IMR-90 (cell line): Measurements from ENCODE around the gene ALOX15. TPM values are rescaled to one million over a fixed set of nuclear protein-coding genes. Genes with fewer than 3 reads are reported as not detected.

Experiments used
- ATAC-seq: fragments of 200-7000 bp; cut with Tn5 transposase; 2 replicates; pipeline ENCODE4 v1.9.1; 2020; ENCODE audit warnings: low read depth, mild to moderate bottlenecking, moderate library complexity
- BruUV-seq: library from RNA; stranded (reverse); fragments of 400-500 nt; replicated peaks from 2 replicates; lab custom pipeline; 2021; lab: Mats Ljungman, UMichigan
- CTCF ChIA-PET: fragments of 300-600 bp; formaldehyde crosslinking; extraction: SDS; loops from one replicate; lab custom pipeline; 2021; ENCODE audit warnings: antibody characterized with exemption; lab: Yijun Ruan, JAX
- POLR2A ChIA-PET: fragments of 300-600 bp; sonication (Branson Sonifier 250); formaldehyde crosslinking; loops from one replicate; lab custom pipeline; 2022; ENCODE audit warnings: antibody characterized with exemption; ENCODE audit not compliant: unreplicated experiment; lab: Charles Lee
- DNase-seq: peaks from one replicate; pipeline ENCODE4 v3.0.0; 2013
- H2AFZ ChIP-seq: replicated peaks from 2 replicates; pipeline ENCODE3; 2013; ENCODE audit warnings: low read length, mild to moderate bottlenecking; ENCODE audit not compliant: poor library complexity
- H2AK5ac ChIP-seq: 2 replicates; pipeline ENCODE4 v1.6.1; 2013; ENCODE audit warnings: low read depth, low read length, inconsistent platforms
- H2AK9ac ChIP-seq: replicated peaks from 2 replicates; pipeline ENCODE3; 2013; ENCODE audit warnings: mild to moderate bottlenecking, low read depth, low read length, moderate library complexity; ENCODE audit not compliant: poor library complexity
- H2BK120ac ChIP-seq: 2 replicates; pipeline ENCODE4 v1.6.1; 2013; ENCODE audit warnings: low read depth, low read length, inconsistent platforms
- H2BK15ac ChIP-seq: 3 replicates; pipeline ENCODE4 v1.6.1; 2013; ENCODE audit warnings: low read depth, low read length, inconsistent platforms
- H2BK20ac ChIP-seq: 2 replicates; pipeline ENCODE4 v1.6.1; 2013; ENCODE audit warnings: low read depth, mild to moderate bottlenecking, inconsistent platforms, low read length, moderate library complexity
- H2BK5ac ChIP-seq: 2 replicates; pipeline ENCODE4 v1.6.1; 2013; ENCODE audit warnings: mild to moderate bottlenecking, low read depth, low read length, inconsistent platforms; ENCODE audit not compliant: poor library complexity, severe bottlenecking
- H3K14ac ChIP-seq: replicated peaks from 2 replicates; pipeline ENCODE4 v1.6.1; 2013; ENCODE audit warnings: low read depth, low read length, inconsistent platforms
- H3K18ac ChIP-seq: 2 replicates; pipeline ENCODE4 v1.6.1; 2013; ENCODE audit warnings: low read depth, low read length, control low read depth
- H3K23ac ChIP-seq: 2 replicates; pipeline ENCODE4 v1.6.1; 2013; ENCODE audit warnings: low read depth, low read length, inconsistent platforms
- H3K27ac ChIP-seq: 2 replicates; pipeline ENCODE4 v1.5.1; 2013; ENCODE audit warnings: mild to moderate bottlenecking, control low read depth, low read length; ENCODE audit not compliant: insufficient read depth
- H3K27me3 ChIP-seq: 2 replicates; pipeline ENCODE4 v1.6.1; 2013; ENCODE audit warnings: low read length; ENCODE audit not compliant: control insufficient read depth, insufficient read depth
- H3K36me3 ChIP-seq: 2 replicates; pipeline ENCODE4 v1.6.1; 2013; ENCODE audit warnings: low read length, mixed read lengths; ENCODE audit not compliant: control insufficient read depth, insufficient read depth
- H3K4ac ChIP-seq: 2 replicates; pipeline ENCODE4 v1.6.1; 2013; ENCODE audit warnings: low read depth, low read length, inconsistent platforms
- H3K4me1 ChIP-seq: 2 replicates; pipeline ENCODE4 v1.6.1; 2013; ENCODE audit warnings: low read length, mixed read lengths; ENCODE audit not compliant: control insufficient read depth, insufficient read depth
- H3K4me2 ChIP-seq: 2 replicates; pipeline ENCODE4 v1.6.1; 2013; ENCODE audit warnings: low read depth, mild to moderate bottlenecking, control low read depth, low read length, moderate library complexity
- H3K4me3 ChIP-seq: 2 replicates; pipeline ENCODE4 v1.5.1; 2013; ENCODE audit warnings: low read depth, mild to moderate bottlenecking, control low read depth, low read length, moderate library complexity; ENCODE audit not compliant: insufficient read depth
- H3K56ac ChIP-seq: 2 replicates; pipeline ENCODE4 v1.6.1; 2013; ENCODE audit warnings: low read length, inconsistent platforms; ENCODE audit not compliant: insufficient read depth; ENCODE audit errors: extremely low read depth
- H3K79me1 ChIP-seq, 2 experiments: 2 replicates each; pipeline ENCODE4 v1.6.1; 2013; ENCODE audit warnings: low read length in 2 of 2, inconsistent platforms in 1 of 2, low read depth in 1 of 2
- H3K9ac ChIP-seq: 2 replicates; pipeline ENCODE4 v1.6.1; 2013; ENCODE audit warnings: low read depth, low read length, control low read depth
- H3K9me1 ChIP-seq: 2 replicates; pipeline ENCODE4 v1.6.1; 2013; ENCODE audit warnings: low read length, inconsistent platforms; ENCODE audit not compliant: insufficient read depth
- H3K9me3 ChIP-seq: 2 replicates; pipeline ENCODE4 v1.6.1; 2013; ENCODE audit warnings: low read length; ENCODE audit not compliant: control insufficient read depth, insufficient read depth
- H4K20me1 ChIP-seq: 2 replicates; pipeline ENCODE4 v1.6.1; 2013; ENCODE audit warnings: low read length, inconsistent platforms; ENCODE audit not compliant: insufficient read depth
- H4K5ac ChIP-seq: 2 replicates; pipeline ENCODE4 v1.6.1; 2013; ENCODE audit warnings: mild to moderate bottlenecking, low read depth, low read length, control low read depth
- H4K8ac ChIP-seq, 2 experiments: 2 replicates each; pipeline ENCODE4 v1.6.1; 2013; ENCODE audit warnings: low read depth in 2 of 2, low read length in 2 of 2, control low read depth in 1 of 2, inconsistent platforms in 1 of 2
- H4K91ac ChIP-seq: 2 replicates; pipeline ENCODE4 v1.6.1; 2013; ENCODE audit warnings: low read depth, low read length, inconsistent platforms; ENCODE audit not compliant: insufficient read depth
- CHD1 ChIP-seq: IDR thresholded peaks from 2 replicates; pipeline ENCODE4 v1.6.1; 2012; ENCODE audit warnings: low read depth, low read length, improper control_type of control experiment
- ELK1 ChIP-seq: fragments of 150-350 bp; IDR thresholded peaks from 2 replicates; pipeline ENCODE4 v1.6.1; 2016; ENCODE audit warnings: low read depth, mild to moderate bottlenecking, low read length, moderate library complexity, borderline replicate concordance
- MAFK ChIP-seq: IDR thresholded peaks from 2 replicates; pipeline ENCODE4 v1.6.1; 2012; ENCODE audit warnings: low read depth, low read length, improper control_type of control experiment
- MXI1 ChIP-seq: IDR thresholded peaks from 2 replicates; pipeline ENCODE4 v1.6.1; 2012; ENCODE audit warnings: low read depth, mild to moderate bottlenecking, low read length, moderate library complexity, borderline replicate concordance
- NFE2L2 ChIP-seq: fragments of 150-350 bp; IDR thresholded peaks from 2 replicates; pipeline ENCODE4 v1.6.1; 2016; ENCODE audit warnings: low read depth, mild to moderate bottlenecking, low read length
- RAD21 ChIP-seq: IDR thresholded peaks from 2 replicates; pipeline ENCODE4 v1.6.1; 2012; ENCODE audit warnings: low read length, improper control_type of control experiment
- RCOR1 ChIP-seq: IDR thresholded peaks from 2 replicates; pipeline ENCODE4 v1.6.1; 2012; ENCODE audit warnings: mild to moderate bottlenecking, low read length, improper control_type of control experiment; ENCODE audit not compliant: insufficient replicate concordance
- RFX5 ChIP-seq: IDR thresholded peaks from 2 replicates; pipeline ENCODE4 v1.8.0; 2012; ENCODE audit warnings: low read depth, mild to moderate bottlenecking, low read length, moderate library complexity
- WGBS, 2 experiments: methylation state at CpG; one replicate each; pipeline versions ENCODE4 v1.1.5 to v1.1.7; 2013; ENCODE audit warnings: missing lambda C conversion rate in 2 of 2; ENCODE audit not compliant: insufficient read length in 1 of 2; ENCODE audit errors: extremely low coverage in 2 of 2; 5-methylcytosine and 5-hydroxymethylcytosine counted together
- dilution Hi-C: fragments of 300-500 bp; cut with HindIII; formaldehyde crosslinking; loops from one replicate; pipeline ENCODE4 v1.14.3; 2018; ENCODE audit warnings: low sequenced_read_pairs; ENCODE audit not compliant: unreplicated experiment
- in situ Hi-C: fragments of 300-500 bp; cut with MboI; formaldehyde crosslinking; loops from 3 replicates; pipeline ENCODE4 v1.14.3; 2019; ENCODE audit warnings: low sequenced_read_pairs, inconsistent platforms, mixed read lengths
- intact Hi-C: fragments of 100-400 bp; cut with micrococcal nuclease; formaldehyde crosslinking; loops from 2 replicates; pipeline ENCODE4 v1.10.0; 2022
- polyA plus RNA-seq, 3 experiments: library from polyadenylated mRNA; depleted of rRNA; stranded (reverse); fragments of >200 nt; gene quantifications; 2 replicates each; pipeline ENCODE4 v1.2.3, GENCODE V29; 2012; ENCODE audit warnings: low replicate concordance in 1 of 3
- total RNA-seq: library from RNA; depleted of rRNA; stranded (reverse); fragments of >200 nt; gene quantifications from 2 replicates; pipeline ENCODE4 v1.2.3, GENCODE V29; 2012

The ALOX15 gene
- total and polyA plus RNA-seq, 2 of the 4 experiments (the other 2 are of a cell fraction), result not detected

- H3K36me3 ChIP-seq, result no peaks in the 10 kb centered on the region
- H3K9me3 ChIP-seq, result no peaks in the 10 kb centered on the region
- in situ Hi-C loops (no loop called here), intact Hi-C loops (no loop called here), dilution Hi-C loops (no loop called here)
- H4K91ac ChIP-seq, result no peak overlapping the region
- no peaks in the 10 kb centered on the region for H3K79me1 ChIP-seq
- H3K4me2 ChIP-seq, result no peak overlapping the region
- no peak overlapping the region for H2AK9ac ChIP-seq
- no peaks in the 10 kb centered on the region for H4K20me1 ChIP-seq
- no peak overlapping the region for H4K8ac ChIP-seq
- no peak overlapping the region for H3K4ac ChIP-seq
- no peak overlapping the region for H3K18ac ChIP-seq
- H3K4me1 ChIP-seq, result no peaks in the 10 kb centered on the region
- DNase-seq (no peak), ATAC-seq (no peak)
- WGBS, 2 experiments, result 65% methylated on average over 11 of the region's 17 CpGs; no CpG with 5 or more reads in 1 of the 2 experiments
- H2BK20ac ChIP-seq, result no peak overlapping the region
- H3K23ac ChIP-seq, result no peak overlapping the region
- no peak overlapping the region for H3K14ac ChIP-seq
- H3K9me1 ChIP-seq, result no peaks in the 10 kb centered on the region; the same call in 1 of the 2 replicates
- H3K27me3 ChIP-seq, result peaks cover 31% of the 10 kb centered on the region
- POLR2A ChIA-PET, result no interaction called here
- no peak overlapping the region for H2AFZ ChIP-seq
- no peak overlapping the region for H4K5ac ChIP-seq
- H3K27ac ChIP-seq, result no peak overlapping the region
- H2AK5ac ChIP-seq, result no peak overlapping the region
- H2BK120ac ChIP-seq, result no peak overlapping the region
- H3K56ac ChIP-seq, result no peak overlapping the region
- no peak overlapping the region for H3K4me3 ChIP-seq
- no peak overlapping the region for H2BK5ac ChIP-seq
- no peak for TF ChIP-seq ELK1
- TF ChIP-seq MXI1, result no peak
- no peak for TF ChIP-seq NFE2L2
- no peak for TF ChIP-seq RFX5
- no peak for TF ChIP-seq CHD1
- TF ChIP-seq RCOR1, result no peak
- no peak for TF ChIP-seq RAD21
- TF ChIP-seq MAFK, result no peak
- H2BK15ac ChIP-seq, result no peak overlapping the region
- no peak overlapping the region for H3K9ac ChIP-seq
- BruUV-seq, result no TSS peak
- CTCF ChIA-PET, result no interaction called here
These were observed 24.4 kb downstream of the ALOX15 start for GRCh38 chr17:4617090-4617489.
